ENCODE measurements around the gene ZFPM1.
"Not testable (repeated sequence)": the region's sequence is repeated elsewhere in the genome, so short reads cannot be mapped to it uniquely, and the experiment has no call there.

Gene ZFPM1

GRCh38 chr16:88464447-88465318 lies 11.6 kb downstream of the ZFPM1 start:
- DNase-seq (ENCODE audit: low read depth in 3 of 3) = no peak

GRCh38 chr16:88465387-88465983 lies 12.4 kb downstream of the ZFPM1 start:
- DNase-seq (ENCODE audit: low read depth in 3 of 3) = no peak

GRCh38 chr16:88466175-88466862 lies 13.2 kb downstream of the ZFPM1 start:
- DNase-seq (ENCODE audit: low read depth in 3 of 3) = no peak

- DNase-seq (ENCODE audit: low read depth in 3 of 3) = no peak
Observed at GRCh38 chr16:88466949-88467348, 13.9 kb downstream of the ZFPM1 start.

- DNase-seq (ENCODE audit: low read depth in 3 of 3) = no peak
Observed at GRCh38 chr16:88467541-88467944, 14.5 kb downstream of the ZFPM1 start.

GRCh38 chr16:88468275-88469129 lies 15.4 kb downstream of the ZFPM1 start:
- no peak for DNase-seq (ENCODE audit: low read depth in 3 of 3)

- DNase-seq (ENCODE audit: low read depth in 3 of 3) = peak in 1 of 3 experiments; percentile 50
Observed at GRCh38 chr16:88469615-88470395, 16.7 kb downstream of the ZFPM1 start.

GRCh38 chr16:88470396-88470680 lies 17.3 kb downstream of the ZFPM1 start:
- not testable (repeated sequence) for DNase-seq (ENCODE audit: low read depth in 3 of 3)

GRCh38 chr16:88470696-88471095 lies 17.6 kb downstream of the ZFPM1 start:
- not testable (repeated sequence) for DNase-seq (ENCODE audit: low read depth in 3 of 3)

GRCh38 chr16:88471115-88471514 lies 18.0 kb downstream of the ZFPM1 start:
- no peak for DNase-seq (ENCODE audit: low read depth in 3 of 3)

- no peak for DNase-seq (ENCODE audit: low read depth in 3 of 3)
Observed at GRCh38 chr16:88471575-88471974, 18.5 kb downstream of the ZFPM1 start.

- DNase-seq (ENCODE audit: low read depth in 3 of 3) = no peak
Observed at GRCh38 chr16:88472069-88472468, 19.0 kb downstream of the ZFPM1 start.

- no peak for DNase-seq (ENCODE audit: low read depth in 3 of 3)
Observed at GRCh38 chr16:88472637-88473205, 19.6 kb downstream of the ZFPM1 start.

GRCh38 chr16:88473666-88474534 lies 20.8 kb downstream of the ZFPM1 start:
- no peak for DNase-seq (ENCODE audit: low read depth in 3 of 3)

- no peak for DNase-seq (ENCODE audit: low read depth in 3 of 3)
Observed at GRCh38 chr16:88475037-88475436, 22.0 kb downstream of the ZFPM1 start.

- no peak for DNase-seq (ENCODE audit: low read depth in 3 of 3)
Observed at GRCh38 chr16:88476203-88476602, 23.1 kb downstream of the ZFPM1 start.

- no peak for DNase-seq (ENCODE audit: low read depth in 3 of 3)
Observed at GRCh38 chr16:88476817-88477397, 23.8 kb downstream of the ZFPM1 start.

GRCh38 chr16:88477631-88478519 lies 24.8 kb downstream of the ZFPM1 start:
- DNase-seq (ENCODE audit: low read depth in 3 of 3) = peak in 1 of 3 experiments; percentile 24
